Mucosa of descending colon (tissue), 3 donors: ENCODE data around the gene DEXI. TPM values are rescaled to one million over a fixed set of nuclear protein-coding genes. Genes with fewer than 3 reads are reported as not detected.
A peak's percentile ranks its signal among the peaks of the same experiment; 100 is the strongest.
"Not testable (repeated sequence)": the region's sequence is repeated elsewhere in the genome, so short reads cannot be mapped to it uniquely, and the experiment has no call there.

Source experiments
- ATAC-seq: fragments of 200-7000 bp; cut with Tn5 transposase; one replicate; pipeline ENCODE4 v1.9.1; 2020; ENCODE audit warnings: mild to moderate bottlenecking, moderate library complexity
- DNase-seq, 3 donors: peaks; one replicate each; pipeline ENCODE4 v3.0.0-alpha.2; 2020
- H3K36me3 ChIP-seq: fragments of 200-600 bp; one replicate; pipeline ENCODE4 v1.8.0; 2021; ENCODE audit warnings: low read depth, mild to moderate bottlenecking
- H3K4me1 ChIP-seq: fragments of 200-600 bp; one replicate; pipeline ENCODE4 v1.8.0; 2021; ENCODE audit warnings: low read depth, mild to moderate bottlenecking
- H3K4me3 ChIP-seq: fragments of 200-600 bp; one replicate; pipeline ENCODE4 v1.8.0; 2021; ENCODE audit warnings: mild to moderate bottlenecking
- H3K9me3 ChIP-seq: fragments of 200-600 bp; one replicate; pipeline ENCODE4 v1.8.0; 2021; ENCODE audit warnings: mild to moderate bottlenecking
- CTCF ChIP-seq: fragments of 200-600 bp; IDR thresholded peaks from one replicate; pipeline ENCODE4 v1.8.0; 2022; ENCODE audit warnings: antibody characterized with exemption, mild to moderate bottlenecking
- intact Hi-C, 2 donors: fragments of 100-400 bp; cut with DNase I in 1 of 2; cut with micrococcal nuclease in 1 of 2; formaldehyde crosslinking; loops; one replicate each; pipeline versions ENCODE4 v1.11.0 to v1.11.1; 2022; cut with DNase I, micrococcal nuclease
- total RNA-seq, 3 donors: library from RNA; stranded (reverse); fragmentation: NEBNext Ultra II Directional in 2 of 3; extraction: Animal tissue kit (Norgen Biotek cat#: 25700) in 2 of 3; gene quantifications; one replicate each; pipeline versions ENCODE4 v1.2.1 to v1.2.4, GENCODE V29; 2021 to 2023
- donor health status: DM: no; HTN: no; CAD: no; lungs with moderate emphysema.
- donor health status: DM: no; HTN: no; CAD: no.
- donor health status: DM: no; HTN: yes; CAD: no.

Gene DEXI
- total RNA-seq, 3 donors from 2014 or later = 18.0 to 44.8 (median 26.6) TPM

- no peak for TF ChIP-seq CTCF
- Histone ChIP-seq H3K9me3 (no peaks in the 10 kb centered on the region), H3K4me1 (peaks cover 28% of the 10 kb centered on the region), H3K36me3 (no peaks in the 10 kb centered on the region), H3K4me3 (no peak overlapping the region)
- intact Hi-C loops = no loop called here
- no peak for ATAC-seq
- DNase-seq = peak in 1 of 3 donors; percentile 6
Observed at GRCh38 chr16:10932959-10933710, 9.1 kb downstream of the DEXI start.

GRCh38 chr16:10931977-10932632, 10.2 kb downstream of the DEXI start:
- Histone ChIP-seq H3K36me3 (no peaks in the 10 kb centered on the region), H3K9me3 (no peaks in the 10 kb centered on the region), H3K4me3 (no peak overlapping the region), H3K4me1 (peaks cover 18% of the 10 kb centered on the region)
- no peak for TF ChIP-seq CTCF
- no peak for ATAC-seq
- peak in 1 of 3 donors; percentile 3 for DNase-seq
- intact Hi-C loops = no loop called here

- TF ChIP-seq CTCF = no peak
- intact Hi-C loops = no loop called here
- ATAC-seq (no peak), DNase-seq (peak in 1 of 3 donors; percentile 32)
- Histone ChIP-seq H3K4me3 (no peak overlapping the region), H3K9me3 (no peaks in the 10 kb centered on the region), H3K4me1 (peaks cover 14% of the 10 kb centered on the region), H3K36me3 (no peaks in the 10 kb centered on the region)
Observed at GRCh38 chr16:10931134-10931533, 11.1 kb downstream of the DEXI start.

GRCh38 chr16:10930755-10931093, 11.5 kb downstream of the DEXI start:
- intact Hi-C loops = no loop called here
- Histone ChIP-seq H3K9me3 (no peaks in the 10 kb centered on the region), H3K36me3 (no peaks in the 10 kb centered on the region), H3K4me3 (no peak overlapping the region), H3K4me1 (peaks cover 12% of the 10 kb centered on the region)
- DNase-seq (peak in 1 of 3 donors; percentile 37), ATAC-seq (no peak)
- no peak for TF ChIP-seq CTCF

- no peak for ATAC-seq
Observed at GRCh38 chr16:10929853-10930754, 12.2 kb downstream of the DEXI start.

GRCh38 chr16:10929097-10929496, 13.2 kb downstream of the DEXI start:
- intact Hi-C loops = not testable (repeated sequence)

More at GRCh38 chr16:10929853-10930754, 12.2 kb downstream of the DEXI start:
- H3K36me3 ChIP-seq = no peaks in the 10 kb centered on the region
- intact Hi-C loops = no loop called here
- H3K9me3 ChIP-seq = no peaks in the 10 kb centered on the region
- no peak for TF ChIP-seq CTCF
- peak in 1 of 3 donors; percentile 40 for DNase-seq
- peaks cover 6% of the 10 kb centered on the region for H3K4me1 ChIP-seq
- H3K4me3 ChIP-seq = no peak overlapping the region

More at GRCh38 chr16:10929097-10929496, 13.2 kb downstream of the DEXI start:
- H3K36me3 ChIP-seq, H3K4me1 ChIP-seq, H3K9me3 ChIP-seq, H3K4me3 ChIP-seq, ATAC-seq: not testable (repeated sequence)
- peak in 1 of 3 donors; percentile 25 for DNase-seq
